Ishikawa (cell line): Measurements from ENCODE around the gene ARL14EP.

Source experiments
- CREB1 ChIP-seq: IDR thresholded peaks from 2 replicates; pipeline ENCODE4 v1.6.1; 2012; ENCODE audit warnings: low read depth
- RAD21 ChIP-seq: IDR thresholded peaks from 2 replicates; pipeline ENCODE4 v1.6.1; 2012; ENCODE audit warnings: low read depth
- TEAD4 ChIP-seq: IDR thresholded peaks from 2 replicates; pipeline ENCODE4 v1.6.1; 2012
- TF ChIP-seq, protein P1 (sequence below): IDR thresholded peaks from 2 replicates; pipeline ENCODE4 v1.6.1; 2012
- TF ChIP-seq, protein P2 (sequence below): IDR thresholded peaks from 2 replicates; pipeline ENCODE4 v1.6.1; 2012; ENCODE audit warnings: low read depth, mild to moderate bottlenecking

DNA sequence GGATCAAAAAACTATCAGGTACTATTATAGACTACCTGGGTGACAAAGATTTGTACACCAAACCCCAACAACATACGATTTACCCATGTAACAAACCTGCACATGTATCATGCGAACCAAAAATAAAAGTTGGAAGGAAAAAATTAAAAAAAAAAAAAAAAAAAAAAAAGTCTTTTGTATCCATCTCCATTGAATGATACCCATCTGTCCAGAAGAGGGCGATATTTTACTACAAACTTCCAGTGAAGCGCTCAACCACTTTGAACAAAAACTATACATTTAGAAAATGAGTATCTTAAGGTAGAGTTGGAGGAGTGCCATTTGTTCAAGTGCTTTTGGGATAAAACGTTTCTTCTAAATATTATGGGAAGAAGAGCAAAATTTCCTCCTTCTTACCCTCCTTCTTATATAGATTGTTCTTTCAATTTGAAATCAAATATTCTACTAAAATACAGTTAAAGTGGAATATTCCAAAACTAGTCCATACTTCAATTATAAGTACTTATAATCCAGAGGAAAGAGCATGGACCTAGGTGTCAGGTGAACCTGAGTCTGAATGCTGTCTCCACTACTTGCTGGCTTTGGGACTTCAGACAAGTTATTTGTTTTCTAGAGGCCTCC is 23.3 kb downstream of the ARL14EP start:
- TF ChIP-seq RAD21 (peak; percentile 83), TEAD4 (no peak), CREB1 (no peak)
- TF ChIP-seq, protein P1, sequence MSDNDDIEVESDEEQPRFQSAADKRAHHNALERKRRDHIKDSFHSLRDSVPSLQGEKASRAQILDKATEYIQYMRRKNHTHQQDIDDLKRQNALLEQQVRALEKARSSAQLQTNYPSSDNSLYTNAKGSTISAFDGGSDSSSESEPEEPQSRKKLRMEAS: no peak
- TF ChIP-seq, protein P2, sequence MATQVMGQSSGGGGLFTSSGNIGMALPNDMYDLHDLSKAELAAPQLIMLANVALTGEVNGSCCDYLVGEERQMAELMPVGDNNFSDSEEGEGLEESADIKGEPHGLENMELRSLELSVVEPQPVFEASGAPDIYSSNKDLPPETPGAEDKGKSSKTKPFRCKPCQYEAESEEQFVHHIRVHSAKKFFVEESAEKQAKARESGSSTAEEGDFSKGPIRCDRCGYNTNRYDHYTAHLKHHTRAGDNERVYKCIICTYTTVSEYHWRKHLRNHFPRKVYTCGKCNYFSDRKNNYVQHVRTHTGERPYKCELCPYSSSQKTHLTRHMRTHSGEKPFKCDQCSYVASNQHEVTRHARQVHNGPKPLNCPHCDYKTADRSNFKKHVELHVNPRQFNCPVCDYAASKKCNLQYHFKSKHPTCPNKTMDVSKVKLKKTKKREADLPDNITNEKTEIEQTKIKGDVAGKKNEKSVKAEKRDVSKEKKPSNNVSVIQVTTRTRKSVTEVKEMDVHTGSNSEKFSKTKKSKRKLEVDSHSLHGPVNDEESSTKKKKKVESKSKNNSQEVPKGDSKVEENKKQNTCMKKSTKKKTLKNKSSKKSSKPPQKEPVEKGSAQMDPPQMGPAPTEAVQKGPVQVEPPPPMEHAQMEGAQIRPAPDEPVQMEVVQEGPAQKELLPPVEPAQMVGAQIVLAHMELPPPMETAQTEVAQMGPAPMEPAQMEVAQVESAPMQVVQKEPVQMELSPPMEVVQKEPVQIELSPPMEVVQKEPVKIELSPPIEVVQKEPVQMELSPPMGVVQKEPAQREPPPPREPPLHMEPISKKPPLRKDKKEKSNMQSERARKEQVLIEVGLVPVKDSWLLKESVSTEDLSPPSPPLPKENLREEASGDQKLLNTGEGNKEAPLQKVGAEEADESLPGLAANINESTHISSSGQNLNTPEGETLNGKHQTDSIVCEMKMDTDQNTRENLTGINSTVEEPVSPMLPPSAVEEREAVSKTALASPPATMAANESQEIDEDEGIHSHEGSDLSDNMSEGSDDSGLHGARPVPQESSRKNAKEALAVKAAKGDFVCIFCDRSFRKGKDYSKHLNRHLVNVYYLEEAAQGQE: no peak
